Ectodermal cell (in vitro differentiated cells): ENCODE results near the gene MRRF.
"Not testable (repeated sequence)": the region's sequence is repeated elsewhere in the genome, so short reads cannot be mapped to it uniquely, and the experiment has no call there.

Source experiments
- H3K27ac ChIP-seq: 2 replicates; pipeline ENCODE4 v1.7.0; 2013; ENCODE audit warnings: mild to moderate bottlenecking, low read depth, low read length; ENCODE audit not compliant: insufficient read depth, poor library complexity, severe bottlenecking
- H3K27me3 ChIP-seq: 2 replicates; pipeline ENCODE4 v1.7.0; 2013; ENCODE audit warnings: mild to moderate bottlenecking, low read length; ENCODE audit not compliant: insufficient read depth, control insufficient read depth, poor library complexity, severe bottlenecking
- H3K36me3 ChIP-seq: one replicate; pipeline ENCODE4 v1.7.0; 2013; ENCODE audit warnings: low read length; ENCODE audit not compliant: control insufficient read depth, insufficient read depth
- H3K4me1 ChIP-seq: one replicate; pipeline ENCODE4 v1.7.0; 2013; ENCODE audit warnings: low read length; ENCODE audit not compliant: control insufficient read depth, insufficient read depth
- H3K4me3 ChIP-seq: 2 replicates; pipeline ENCODE4 v1.7.0; 2013; ENCODE audit warnings: low read depth, low read length, control low read depth; ENCODE audit not compliant: insufficient read depth
- H3K9me3 ChIP-seq: 2 replicates; pipeline ENCODE4 v1.7.0; 2013; ENCODE audit warnings: mild to moderate bottlenecking, low read length, moderate library complexity; ENCODE audit not compliant: control insufficient read depth
- WGBS, 2 experiments: methylation state at CpG; one replicate each; pipeline ENCODE4 v1.1.7; 2013; ENCODE audit warnings: missing lambda C conversion rate in 2 of 2; 5-methylcytosine and 5-hydroxymethylcytosine counted together

Gene MRRF

GRCh38 chr9:122350577-122351355, 86.1 kb downstream of the MRRF start:
- 50 to 52% methylated on average over 11 of the region's 11 CpGs for WGBS, 2 experiments
- Histone ChIP-seq H3K9me3 (no peaks in the 10 kb centered on the region), H3K36me3 (no peaks in the 10 kb centered on the region), H3K4me3 (no peak overlapping the region), H3K4me1 (no peaks in the 10 kb centered on the region), H3K27me3 (peaks cover 47% of the 10 kb centered on the region), H3K27ac (no peak overlapping the region)

- Histone ChIP-seq H3K27me3 (peaks cover 8% of the 10 kb centered on the region), H3K27ac (no peak overlapping the region), H3K36me3 (no peaks in the 10 kb centered on the region), H3K4me3 (no peak overlapping the region), H3K4me1 (no peaks in the 10 kb centered on the region), H3K9me3 (no peaks in the 10 kb centered on the region)
- WGBS, 2 experiments = 83 to 85% methylated on average over 8 of the region's 8 CpGs
Observed at GRCh38 chr9:122354536-122355199, 90.0 kb downstream of the MRRF start.

DNA sequence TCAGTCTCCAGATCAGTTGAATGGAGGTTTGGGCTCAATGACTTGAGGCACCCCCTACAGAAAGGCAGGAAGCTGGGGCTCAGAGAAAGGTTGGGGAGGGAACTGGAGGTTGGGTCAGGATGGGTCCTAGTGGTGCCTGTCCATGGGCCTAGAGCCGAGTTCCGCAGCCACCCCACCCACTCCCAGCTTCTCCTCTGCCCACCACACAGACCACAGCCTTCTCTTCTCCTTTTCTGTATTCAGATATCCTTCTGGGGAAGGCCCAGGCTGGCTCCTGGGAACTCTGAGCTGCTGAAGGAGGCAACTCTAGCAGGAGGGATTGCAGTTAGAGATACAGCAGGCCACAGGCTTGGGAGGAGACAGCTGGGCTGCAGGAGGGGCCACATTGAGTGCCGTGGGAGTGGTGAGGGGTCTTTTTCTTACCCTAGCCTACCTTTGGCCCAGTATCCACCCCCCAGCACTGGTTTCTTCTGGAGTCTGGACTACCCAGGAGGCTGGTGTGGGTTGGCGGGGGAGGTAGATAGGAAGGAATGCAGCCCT, 90.7 kb downstream of the MRRF start:
- no peaks in the 10 kb centered on the region for H3K9me3 ChIP-seq
- WGBS, 2 experiments = 95 to 97% methylated on average over 4 of the region's 4 CpGs
- H3K27me3 ChIP-seq = peaks cover under 1% of the 10 kb centered on the region
- no peaks in the 10 kb centered on the region for H3K4me1 ChIP-seq
- no peak overlapping the region for H3K4me3 ChIP-seq
- no peak overlapping the region for H3K27ac ChIP-seq
- no peaks in the 10 kb centered on the region for H3K36me3 ChIP-seq

DNA sequence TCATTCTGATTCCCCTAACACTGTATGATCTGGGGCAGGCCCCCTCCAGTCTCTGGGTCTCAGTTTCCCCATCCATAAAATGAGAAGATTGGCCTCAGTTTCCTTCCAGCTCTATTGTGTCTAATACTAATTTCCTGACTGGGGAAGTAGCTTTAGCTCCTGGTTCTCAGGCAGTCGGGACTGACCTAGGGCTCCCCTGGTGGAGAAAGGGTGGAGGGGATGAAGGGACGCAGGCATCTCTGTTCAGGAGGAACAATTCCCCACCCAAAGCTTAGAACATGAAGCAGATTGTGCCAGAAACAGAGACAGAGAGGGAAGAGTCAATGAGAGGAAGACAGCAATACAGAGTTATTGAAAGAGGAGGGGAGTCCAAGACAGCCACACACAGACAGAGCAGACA, 91.9 kb downstream of the MRRF start:
- no peaks in the 10 kb centered on the region for H3K9me3 ChIP-seq
- H3K36me3 ChIP-seq = no peaks in the 10 kb centered on the region
- H3K27me3 ChIP-seq = no peaks in the 10 kb centered on the region
- 0 to 23% methylated on average over 2 of the region's 2 CpGs for WGBS, 2 experiments
- H3K4me3 ChIP-seq = no peak overlapping the region
- H3K27ac ChIP-seq = no peak overlapping the region
- no peaks in the 10 kb centered on the region for H3K4me1 ChIP-seq

DNA sequence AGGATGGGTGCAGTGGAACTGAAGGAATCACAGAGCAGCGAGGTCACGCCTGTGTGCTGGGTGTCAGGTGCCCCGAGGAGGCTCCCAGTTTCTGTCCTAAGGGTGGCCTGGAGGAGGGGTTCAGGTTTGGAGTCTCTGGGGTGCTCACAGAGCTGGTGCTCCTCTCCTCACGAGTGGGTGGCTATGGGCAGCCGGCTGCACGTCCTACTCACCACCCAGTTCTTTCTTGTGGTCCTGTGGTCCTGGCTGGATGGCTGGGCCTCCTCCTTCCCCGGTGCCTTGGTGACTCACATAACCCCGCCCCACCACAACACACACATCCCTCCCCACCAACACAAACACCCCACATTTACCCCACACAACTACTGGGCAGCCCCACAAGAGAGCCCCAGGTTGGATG, 96.2 kb downstream of the MRRF start:
- no peaks in the 10 kb centered on the region for H3K36me3 ChIP-seq
- H3K27ac ChIP-seq = no peak overlapping the region
- H3K27me3 ChIP-seq = no peaks in the 10 kb centered on the region
- no peak overlapping the region for H3K4me3 ChIP-seq
- 90 to 92% methylated on average over 8 of the region's 8 CpGs for WGBS, 2 experiments
- no peaks in the 10 kb centered on the region for H3K4me1 ChIP-seq
- H3K9me3 ChIP-seq = no peaks in the 10 kb centered on the region

DNA sequence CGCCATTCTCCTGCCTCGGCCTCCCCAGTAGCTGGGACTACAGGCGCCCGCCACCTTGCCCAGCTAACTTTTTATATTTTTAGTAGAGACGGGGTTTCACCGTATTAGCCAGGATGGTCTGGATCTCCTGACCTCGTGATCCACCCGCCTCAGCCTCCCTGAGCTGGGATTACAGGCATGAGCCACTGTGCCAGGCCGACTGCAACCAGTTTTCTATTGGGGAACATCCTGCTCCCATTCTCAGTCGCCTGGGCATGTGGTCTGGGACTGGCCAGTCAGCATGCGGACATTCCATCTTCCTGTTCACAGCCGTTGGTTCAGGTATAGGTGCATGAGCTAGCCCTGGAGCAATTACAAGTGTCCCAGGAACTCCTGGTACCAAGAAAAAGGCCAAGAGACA, 98.4 kb downstream of the MRRF start:
- H3K27me3 ChIP-seq, H3K4me3 ChIP-seq, H3K27ac ChIP-seq, H3K36me3 ChIP-seq, H3K9me3 ChIP-seq, H3K4me1 ChIP-seq: not testable (repeated sequence)
- 91% methylated on average over 12 of the region's 12 CpGs for WGBS, 2 experiments

DNA sequence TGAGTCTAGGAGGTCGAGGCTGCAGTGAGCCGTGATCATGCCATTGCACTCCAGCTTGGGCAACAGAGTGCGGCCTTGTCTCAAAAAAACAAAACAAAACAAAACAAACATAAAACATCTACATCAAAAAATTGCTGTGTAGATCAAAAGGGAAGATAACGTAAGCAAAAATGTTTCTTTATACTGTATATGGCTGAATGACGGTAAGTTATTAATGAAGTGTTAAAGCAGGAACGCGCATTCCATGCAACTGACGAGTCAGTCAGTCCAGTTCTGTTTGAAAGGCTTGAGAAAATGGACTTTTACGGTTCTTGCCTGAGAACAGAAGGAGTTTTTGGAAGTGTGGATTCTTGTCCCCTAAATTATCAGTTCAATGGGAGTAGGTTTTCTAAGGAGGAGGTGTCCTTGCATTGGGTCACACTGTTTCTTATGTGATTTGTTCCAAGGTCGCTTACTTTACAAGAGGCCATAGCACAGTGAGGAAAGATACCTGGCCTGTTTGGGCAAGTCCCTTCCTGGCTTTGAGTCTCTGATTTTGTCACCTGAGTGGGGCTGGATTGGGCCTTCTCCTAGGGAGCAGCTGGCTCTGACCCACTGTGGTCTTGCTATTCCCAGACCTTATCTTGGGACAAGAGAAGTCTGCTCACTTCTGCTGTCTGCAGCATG, 99.6 kb downstream of the MRRF start:
- H3K27ac ChIP-seq = no peak overlapping the region
- WGBS, 2 experiments = 91 to 93% methylated on average over 10 of the region's 10 CpGs
- no peaks in the 10 kb centered on the region for H3K9me3 ChIP-seq
- no peaks in the 10 kb centered on the region for H3K27me3 ChIP-seq
- no peaks in the 10 kb centered on the region for H3K4me1 ChIP-seq
- no peaks in the 10 kb centered on the region for H3K36me3 ChIP-seq
- no peak overlapping the region for H3K4me3 ChIP-seq

- H3K9me3 ChIP-seq = no peaks in the 10 kb centered on the region
- H3K27ac ChIP-seq = no peak overlapping the region
- H3K4me1 ChIP-seq = no peaks in the 10 kb centered on the region
- H3K27me3 ChIP-seq = no peaks in the 10 kb centered on the region
- H3K36me3 ChIP-seq = no peaks in the 10 kb centered on the region
- H3K4me3 ChIP-seq = no peak overlapping the region
- 92 to 93% methylated on average over 10 of the region's 10 CpGs for WGBS, 2 experiments
Observed at GRCh38 chr9:122364783-122365150, 100.1 kb downstream of the MRRF start.

GRCh38 chr9:122366074-122366660, 101.5 kb downstream of the MRRF start:
- H3K27me3 ChIP-seq = peaks cover 10% of the 10 kb centered on the region
- H3K4me1 ChIP-seq = no peaks in the 10 kb centered on the region
- no peak overlapping the region for H3K4me3 ChIP-seq
- H3K36me3 ChIP-seq = no peaks in the 10 kb centered on the region
- H3K9me3 ChIP-seq = no peaks in the 10 kb centered on the region
- no peak overlapping the region for H3K27ac ChIP-seq
- 92 to 95% methylated on average over 4 to 6 of the region's 6 CpGs for WGBS, 2 experiments

DNA sequence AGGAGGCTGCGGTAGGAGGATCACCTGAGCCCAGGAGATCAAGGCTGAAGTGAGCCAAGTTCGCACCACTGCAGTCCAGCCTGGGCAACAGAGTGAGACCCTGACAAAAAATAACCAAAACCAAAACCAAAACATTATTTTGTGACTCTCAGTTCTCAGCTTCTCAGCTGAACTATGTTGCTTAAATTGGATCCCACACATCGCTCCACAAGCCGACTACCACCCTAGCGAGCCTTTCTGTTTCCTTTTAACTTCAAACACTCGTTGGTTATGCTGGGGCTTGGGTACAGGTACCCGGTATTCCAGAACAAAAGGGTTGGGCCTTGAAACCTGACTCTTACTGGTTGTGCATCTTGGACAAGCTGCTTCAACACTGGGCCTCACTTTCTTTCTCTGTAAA, 102.4 kb downstream of the MRRF start:
- 93% methylated on average over 7 of the region's 7 CpGs for WGBS, 2 experiments
- Histone ChIP-seq H3K4me1 (no peaks in the 10 kb centered on the region), H3K27me3 (peaks cover 19% of the 10 kb centered on the region), H3K36me3 (no peaks in the 10 kb centered on the region), H3K27ac (no peak overlapping the region), H3K9me3 (no peaks in the 10 kb centered on the region), H3K4me3 (no peak overlapping the region)
